ENCODE measurements around the gene KCNIP1. TPM values are rescaled to one million over a fixed set of nuclear protein-coding genes. Genes with fewer than 3 reads are reported as not detected.

Gene KCNIP1
- total and polyA plus RNA-seq, 10 of the 15 experiments (the other 5 are each of a cell fraction or from before 2014, with no cell fraction given): not detected

DNA sequence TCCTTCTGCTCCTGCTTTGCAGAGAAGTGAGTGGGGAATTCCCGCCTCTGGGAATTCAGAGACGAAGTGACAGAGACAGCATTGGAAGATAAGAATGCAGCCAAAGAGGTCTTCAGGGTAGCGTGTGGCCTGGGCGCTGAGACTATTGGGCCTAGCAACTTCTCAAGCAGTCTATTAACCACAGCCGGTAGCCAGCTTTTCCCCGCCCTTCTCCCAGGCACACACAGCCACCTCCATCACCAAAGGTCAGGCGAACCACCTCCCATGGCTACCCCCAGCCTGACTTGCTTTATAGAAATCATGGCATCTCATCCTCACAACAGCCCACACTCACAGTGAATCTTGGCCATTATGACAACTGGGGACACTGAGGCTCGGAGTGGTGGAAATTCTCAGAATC, 124.2 kb downstream of the KCNIP1 start:
- WGBS (ENCODE audit: insufficient coverage, insufficient replicate concordance, low lambda C conversion rate, missing lambda C conversion rate): 14% methylated on average over 8 of the region's 8 CpGs
- FAIRE-seq (no peak), ATAC-seq (no peak), DNase-seq (ENCODE audit: low read depth, low spot score) (no peak)
- no peak overlapping the region for H3K4me2 ChIP-seq (ENCODE audit: control insufficient read depth, insufficient read depth)
- ChIA-PET RAD21 (ENCODE audit: unreplicated experiment) (no interaction called here), POLR2A (no interaction called here), SMC1A (ENCODE audit: uncharacterized antibody, unreplicated experiment) (interaction anchor here (0.6 kb wide), 1 partner anchor 271 kb away, joined by 3 read pairs; no protein-coding TSS in a partner anchor), CTCF (interaction anchor here (1.0 to 1.8 kb wide), 2 partner anchors 200 to 202 kb away, joined by 3 read pairs; no protein-coding TSS in a partner anchor)
- H3K27ac ChIP-seq (ENCODE audit: control insufficient read depth, insufficient read depth): no peak overlapping the region
- H3K4me1 ChIP-seq (ENCODE audit: control insufficient read depth, insufficient read depth, low read length): no peaks in the 10 kb centered on the region
- no peak overlapping the region for H3K4me3 ChIP-seq
- no peaks in the 10 kb centered on the region for H3K36me3 ChIP-seq (ENCODE audit: control insufficient read depth in 2 of 2, insufficient read depth in 2 of 2, low read length in 1 of 2)
- in situ Hi-C loops (cut with MboI) (loop anchor here (5.0 to 10.0 kb wide), 2 partner anchors 196 to 403 kb away; no protein-coding TSS in a partner anchor), intact Hi-C loops (cut with micrococcal nuclease; ENCODE audit: unreplicated experiment) (no loop called here)
- no peaks in the 10 kb centered on the region for H3K79me2 ChIP-seq (ENCODE audit: control insufficient read depth, insufficient read depth, low read length)
- TF ChIP-seq ZNF274 (IDR thresholded peaks at IDR 0.05; ENCODE audit: insufficient read depth, insufficient read length) (no peak), RCOR1 (conservative IDR thresholded peaks at IDR 0.05; ENCODE audit: low read depth, low read length) (no peak), CREB1 (IDR thresholded peaks at IDR 0.05; ENCODE audit: low read depth) (no peak), ETV6 (conservative IDR thresholded peaks at IDR 0.05 in 1 of 2, IDR thresholded peaks at IDR 0.05 in 1 of 2; ENCODE audit: borderline replicate concordance in 1 of 2, low read depth in 1 of 2) (no peak), CHD1 (IDR thresholded peaks at IDR 0.05; ENCODE audit: low read depth, low read length) (no peak), EP300 (IDR thresholded peaks at IDR 0.05; ENCODE audit: borderline replicate concordance in 1 of 2, control insufficient read depth in 1 of 2, low read depth in 2 of 2, low read length in 2 of 2) (no peak), GATAD2B (conservative IDR thresholded peaks at IDR 0.05; ENCODE audit: low read depth) (no peak), POLR2AphosphoS2 (IDR thresholded peaks at IDR 0.05; ENCODE audit: low read depth, low read length) (no peak), EED (IDR thresholded peaks at IDR 0.05; ENCODE audit: low read depth) (no peak), CBFB (IDR thresholded peaks at IDR 0.05; ENCODE audit: low read depth) (no peak)
- H3K9me3 ChIP-seq (replicated peaks; ENCODE audit: control insufficient read depth, insufficient read depth, low read length): no peaks in the 10 kb centered on the region
- H3K27me3 ChIP-seq (replicated peaks in 1 of 2; ENCODE audit: control insufficient read depth in 2 of 2, insufficient read depth in 2 of 2, low read length in 1 of 2): no peaks in the 10 kb centered on the region; a peak in 1 of 4 replicates
- no peak overlapping the region for H2AFZ ChIP-seq (ENCODE audit: control insufficient read depth, low read depth, low read length)
- no TSS peak for BruUV-seq (replicated peaks)
- no peaks in the 10 kb centered on the region for H4K20me1 ChIP-seq (ENCODE audit: control insufficient read depth, insufficient read depth)
- H3K9ac ChIP-seq (ENCODE audit: control insufficient read depth, insufficient read depth, low read length): no peak overlapping the region

Measured in GM12878 (cell line).